Measurements from ENCODE around the gene GABRD.

Gene GABRD

DNA sequence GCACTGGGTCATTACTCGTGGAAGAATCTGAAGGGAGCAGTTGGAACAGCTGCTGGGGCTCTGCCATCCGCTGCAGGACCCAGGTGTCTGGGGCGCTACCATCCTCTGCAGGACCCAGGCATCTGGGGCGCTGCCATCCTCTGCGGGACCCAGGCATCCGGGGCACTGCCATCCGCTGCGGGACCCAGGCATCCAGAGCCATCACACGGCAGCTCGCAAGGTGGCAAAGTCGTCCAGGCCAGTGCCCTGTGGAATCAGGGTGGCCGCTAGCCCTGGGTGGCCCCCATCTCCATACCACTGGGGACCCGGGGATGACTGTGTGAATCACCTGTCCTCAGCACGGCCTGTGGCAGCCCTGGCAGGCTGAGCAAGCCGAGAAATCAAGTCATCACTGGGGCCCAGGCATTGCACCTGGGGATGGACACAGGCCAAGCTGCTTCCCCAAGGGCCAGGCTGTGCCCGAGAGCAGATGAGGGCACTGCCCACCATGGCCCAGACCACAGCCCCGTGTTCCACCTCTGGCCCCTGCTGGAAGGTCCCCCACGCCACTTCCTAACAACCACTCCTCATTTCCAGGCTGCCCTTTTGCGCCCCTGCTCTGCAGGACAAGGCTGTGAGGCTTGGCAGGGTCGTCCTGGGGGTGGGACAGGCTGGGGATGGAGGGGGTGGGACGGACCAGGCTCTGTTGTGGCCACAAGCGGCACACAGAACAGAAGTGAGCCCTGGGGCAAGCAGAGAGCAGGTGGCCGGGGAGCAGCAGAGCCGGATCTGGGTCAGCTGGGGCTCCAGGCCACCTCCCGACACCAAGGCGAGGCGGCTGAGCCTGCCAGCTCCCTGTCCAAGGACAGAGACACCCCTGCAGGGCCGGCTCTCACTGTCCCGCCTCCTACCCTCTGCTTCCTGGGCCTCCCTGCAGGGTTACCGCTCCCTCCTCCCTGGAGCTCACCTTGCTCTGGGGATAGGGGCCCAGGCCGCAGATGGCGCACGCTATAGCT, 12.7 kb downstream of the GABRD start:
- H3K9me3 Mint-ChIP-seq = no peaks in the 10 kb centered on the region
- H3K27me3 Mint-ChIP-seq = peaks cover 3% of the 10 kb centered on the region
- no peak overlapping the region for H3K27ac Mint-ChIP-seq
- ATAC-seq (ENCODE audit: low read depth) (no peak), DNase-seq (ENCODE audit: low spot score in 2 of 2) (no peak)
- no peak overlapping the region for H3K4me3 Mint-ChIP-seq
- H3K4me1 Mint-ChIP-seq = no peaks in the 10 kb centered on the region
- H3K36me3 Mint-ChIP-seq = no peaks in the 10 kb centered on the region

DNA sequence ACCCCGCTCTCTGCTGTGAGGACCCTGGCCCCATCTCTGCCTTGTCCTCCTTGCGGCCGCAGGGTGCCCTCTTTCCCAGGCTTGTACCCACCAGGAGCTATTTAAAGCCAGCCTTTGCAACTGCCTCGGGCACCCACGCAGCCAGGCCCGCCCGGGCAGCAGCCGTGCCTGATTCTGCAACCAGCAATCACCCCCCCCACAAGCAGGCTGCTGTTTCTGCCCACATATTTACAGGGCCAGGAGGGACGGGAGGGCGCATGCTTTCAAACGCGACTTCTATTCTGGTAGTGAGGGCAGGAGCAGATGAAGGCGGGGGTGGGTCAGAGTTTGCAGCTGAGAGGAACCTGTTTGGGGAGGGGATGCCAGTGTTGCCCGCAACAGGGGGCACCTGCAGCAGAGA, 13.6 kb downstream of the GABRD start:
- Mint-ChIP-seq H3K27me3 (peaks cover 6% of the 10 kb centered on the region), H3K4me1 (no peaks in the 10 kb centered on the region), H3K4me3 (no peak overlapping the region), H3K9me3 (no peaks in the 10 kb centered on the region), H3K27ac (no peak overlapping the region), H3K36me3 (no peaks in the 10 kb centered on the region)
- ATAC-seq (ENCODE audit: low read depth) (no peak), DNase-seq (ENCODE audit: low spot score in 2 of 2) (no peak)

DNA sequence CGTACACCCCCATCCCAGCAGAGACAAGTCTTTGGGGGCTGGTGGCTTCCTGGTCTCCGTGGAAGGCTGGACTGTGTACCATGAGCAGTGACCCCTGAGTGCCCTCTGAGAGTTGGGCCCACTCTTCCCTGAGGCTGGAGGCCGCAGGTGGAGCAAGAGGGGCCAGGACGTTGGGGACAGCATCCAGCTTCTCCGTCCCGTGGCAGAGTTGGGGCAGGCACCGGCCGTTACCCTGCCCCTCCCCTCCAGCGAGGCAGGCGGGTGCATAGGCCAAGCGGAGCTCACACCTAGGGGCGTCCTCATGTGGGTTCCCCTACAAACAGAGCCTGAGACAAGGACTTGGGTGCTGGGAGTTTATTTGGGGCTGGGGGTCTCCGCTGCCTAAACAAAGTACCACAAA, 14.0 kb downstream of the GABRD start:
- H3K4me3 Mint-ChIP-seq = no peak overlapping the region
- DNase-seq (ENCODE audit: low spot score in 2 of 2) (no peak), ATAC-seq (ENCODE audit: low read depth) (no peak)
- no peaks in the 10 kb centered on the region for H3K36me3 Mint-ChIP-seq
- H3K27ac Mint-ChIP-seq = no peak overlapping the region
- H3K9me3 Mint-ChIP-seq = no peaks in the 10 kb centered on the region
- H3K4me1 Mint-ChIP-seq = no peaks in the 10 kb centered on the region
- H3K27me3 Mint-ChIP-seq = peaks cover 6% of the 10 kb centered on the region

- Mint-ChIP-seq H3K36me3 (peaks cover 1% of the 10 kb centered on the region), H3K9me3 (no peaks in the 10 kb centered on the region), H3K4me1 (no peaks in the 10 kb centered on the region), H3K27me3 (peaks cover 7% of the 10 kb centered on the region), H3K27ac (no peak overlapping the region), H3K4me3 (no peak overlapping the region)
- no peak for DNase-seq (ENCODE audit: low spot score in 2 of 2)
- no peak for ATAC-seq (ENCODE audit: low read depth)
Measured at GRCh38 chr1:2036287-2036686, 17.1 kb downstream of the GABRD start.

- Mint-ChIP-seq H3K4me1 (no peaks in the 10 kb centered on the region), H3K4me3 (no peak overlapping the region)
Measured at GRCh38 chr1:2037314-2037979, 18.3 kb downstream of the GABRD start.

GRCh38 chr1:2038229-2038628, 19.1 kb downstream of the GABRD start:
- no peak for DNase-seq (ENCODE audit: low spot score in 2 of 2)
- Mint-ChIP-seq H3K27me3 (peaks cover 7% of the 10 kb centered on the region), H3K4me1 (no peaks in the 10 kb centered on the region), H3K36me3 (peaks cover 1% of the 10 kb centered on the region), H3K4me3 (no peak overlapping the region), H3K9me3 (no peaks in the 10 kb centered on the region), H3K27ac (no peak overlapping the region)
- ATAC-seq (ENCODE audit: low read depth) = no peak

More at GRCh38 chr1:2037314-2037979, 18.3 kb downstream of the GABRD start:
- Mint-ChIP-seq H3K36me3 (peaks cover 1% of the 10 kb centered on the region), H3K27me3 (peaks cover 7% of the 10 kb centered on the region), H3K9me3 (no peaks in the 10 kb centered on the region), H3K27ac (no peak overlapping the region)
- DNase-seq (ENCODE audit: low spot score in 2 of 2) = no peak
- ATAC-seq (ENCODE audit: low read depth) = no peak

- peaks cover 4% of the 10 kb centered on the region for H3K4me1 Mint-ChIP-seq
- no peaks in the 10 kb centered on the region for H3K9me3 Mint-ChIP-seq
- H3K4me3 Mint-ChIP-seq = no peak overlapping the region
- H3K36me3 Mint-ChIP-seq = peaks cover 1% of the 10 kb centered on the region
- no peak for ATAC-seq (ENCODE audit: low read depth)
- H3K27ac Mint-ChIP-seq = no peak overlapping the region
- DNase-seq (ENCODE audit: low spot score in 2 of 2) = no peak
- H3K27me3 Mint-ChIP-seq = peaks cover 8% of the 10 kb centered on the region
Measured at GRCh38 chr1:2039251-2039650, 20.1 kb downstream of the GABRD start.

GRCh38 chr1:2041305-2041704, 22.2 kb downstream of the GABRD start:
- Mint-ChIP-seq H3K27ac (no peak overlapping the region), H3K9me3 (no peaks in the 10 kb centered on the region), H3K4me3 (no peak overlapping the region), H3K4me1 (peaks cover 10% of the 10 kb centered on the region), H3K27me3 (peaks cover 14% of the 10 kb centered on the region), H3K36me3 (peaks cover 1% of the 10 kb centered on the region)
- ATAC-seq (ENCODE audit: low read depth) (no peak), DNase-seq (ENCODE audit: low spot score in 2 of 2) (no peak)

DNA sequence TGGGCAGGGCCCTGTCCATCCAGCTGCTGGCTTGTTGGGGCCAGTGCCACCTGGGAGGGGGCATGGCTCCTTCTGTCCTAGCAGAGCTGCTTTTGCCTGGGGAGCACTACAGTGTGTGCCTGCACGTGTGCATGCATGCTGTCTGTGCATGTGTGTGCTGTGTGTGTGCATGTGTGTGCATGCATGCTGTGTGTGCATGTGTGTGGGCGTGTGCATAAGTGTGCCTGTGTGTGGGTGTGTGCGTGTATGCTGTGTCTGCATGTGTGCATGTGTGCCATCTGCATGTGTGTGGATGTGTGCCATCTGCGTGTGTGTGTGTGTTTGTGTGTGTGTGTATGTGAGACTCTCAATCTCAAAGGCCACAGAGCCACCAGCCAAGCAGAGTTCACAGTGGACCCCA, 22.7 kb downstream of the GABRD start:
- Mint-ChIP-seq H3K9me3 (no peaks in the 10 kb centered on the region), H3K4me1 (peaks cover 10% of the 10 kb centered on the region), H3K4me3 (no peak overlapping the region), H3K27me3 (peaks cover 16% of the 10 kb centered on the region), H3K36me3 (peaks cover 1% of the 10 kb centered on the region), H3K27ac (no peak overlapping the region)
- ATAC-seq (ENCODE audit: low read depth) = no peak
- no peak for DNase-seq (ENCODE audit: low spot score in 2 of 2)

- no peak overlapping the region for H3K27ac Mint-ChIP-seq
- H3K36me3 Mint-ChIP-seq = peaks cover 1% of the 10 kb centered on the region
- no peak for ATAC-seq (ENCODE audit: low read depth)
- no peaks in the 10 kb centered on the region for H3K9me3 Mint-ChIP-seq
- no peak overlapping the region for H3K4me3 Mint-ChIP-seq
- peaks cover 13% of the 10 kb centered on the region for H3K27me3 Mint-ChIP-seq
- DNase-seq (ENCODE audit: low spot score in 2 of 2) = no peak
- peaks cover 10% of the 10 kb centered on the region for H3K4me1 Mint-ChIP-seq
Measured at GRCh38 chr1:2042830-2043773, 24.0 kb downstream of the GABRD start.

GRCh38 chr1:2043886-2044285, 24.7 kb downstream of the GABRD start:
- DNase-seq (ENCODE audit: low spot score in 2 of 2) = no peak
- Mint-ChIP-seq H3K4me3 (peak overlapping the region; percentile 76), H3K36me3 (peaks cover 1% of the 10 kb centered on the region), H3K27ac (no peak overlapping the region), H3K4me1 (peaks cover 14% of the 10 kb centered on the region), H3K27me3 (peaks cover 18% of the 10 kb centered on the region), H3K9me3 (no peaks in the 10 kb centered on the region)
- no peak for ATAC-seq (ENCODE audit: low read depth)

DNA sequence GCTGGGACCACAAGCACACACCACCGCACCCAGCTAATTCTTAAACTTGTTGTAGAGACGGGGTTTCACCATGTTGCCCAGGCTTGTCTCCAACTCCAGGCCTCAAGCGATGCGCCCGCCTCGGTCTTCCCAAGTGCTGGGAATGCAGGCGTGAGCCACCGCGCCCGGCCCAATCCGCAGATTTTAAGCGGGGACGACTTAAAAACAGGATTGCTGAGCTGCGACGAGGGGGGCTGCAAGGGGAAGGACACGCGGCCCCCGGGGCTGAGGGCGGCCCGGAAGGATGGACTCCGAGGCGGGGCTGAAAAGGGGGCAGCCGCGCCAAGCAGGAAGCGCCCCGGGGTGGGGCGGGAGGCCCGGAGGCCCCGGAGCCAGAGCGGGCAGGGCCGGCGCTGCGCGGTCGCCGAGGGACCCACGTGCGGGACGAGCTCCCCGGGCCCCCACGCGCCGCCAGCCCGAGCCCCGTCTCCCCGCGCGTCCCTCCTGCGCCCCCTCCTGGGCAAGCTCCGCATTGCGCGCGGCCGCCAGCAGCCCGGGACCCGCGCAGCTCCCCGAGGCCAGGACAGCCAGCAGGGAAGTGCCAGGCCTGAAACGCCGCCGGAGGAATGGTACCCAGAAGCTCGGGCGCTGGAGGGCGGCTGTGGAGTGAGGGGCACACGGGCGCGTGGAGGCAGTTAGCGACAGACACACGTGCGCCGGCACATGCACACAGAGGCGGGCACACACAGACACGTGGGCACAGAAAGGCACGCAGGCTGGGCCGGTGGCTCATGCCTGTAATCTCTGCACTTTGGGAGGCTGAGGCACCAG, 25.6 kb downstream of the GABRD start:
- Mint-ChIP-seq H3K9me3 (no peaks in the 10 kb centered on the region), H3K4me3 (peak overlapping the region; percentile 68), H3K4me1 (peaks cover 20% of the 10 kb centered on the region), H3K36me3 (peaks cover under 1% of the 10 kb centered on the region), H3K27ac (no peak overlapping the region), H3K27me3 (peaks cover 16% of the 10 kb centered on the region)
- peak; percentile 87 to 95 for DNase-seq (ENCODE audit: low spot score in 2 of 2)
- ATAC-seq (ENCODE audit: low read depth) = peak; percentile 82
